ENCODE results near the gene SP1. TPM values are rescaled to one million over a fixed set of nuclear protein-coding genes. Genes with fewer than 3 reads are reported as not detected.
"Not testable (repeated sequence)": the region's sequence is repeated elsewhere in the genome, so short reads cannot be mapped to it uniquely, and the experiment has no call there.

The SP1 gene
- polyA plus RNA-seq, 12 donors = 37.9 to 66.0 (median 43.3) TPM; not detected in 1

DNA sequence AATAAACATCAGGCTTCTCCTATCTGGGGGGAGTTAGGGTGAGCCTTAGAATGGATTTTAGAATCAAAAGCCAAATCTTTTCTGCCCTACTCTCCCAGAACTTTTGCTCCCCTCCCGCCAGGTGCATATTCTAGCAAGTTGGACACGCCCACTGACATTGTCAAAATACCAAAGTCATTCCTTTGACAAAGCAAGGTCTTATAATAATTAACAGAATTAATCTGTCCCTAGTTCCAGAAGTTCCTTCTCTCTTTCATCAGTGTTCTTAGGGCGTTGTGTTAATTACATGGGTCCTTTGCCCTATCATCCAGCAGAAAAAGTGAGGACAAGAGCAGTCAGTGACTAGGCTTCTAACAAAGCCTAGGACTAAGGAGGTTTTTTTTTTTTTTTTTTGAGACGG, 64.0 kb downstream of the SP1 start:
- DNase-seq = no peak

DNA sequence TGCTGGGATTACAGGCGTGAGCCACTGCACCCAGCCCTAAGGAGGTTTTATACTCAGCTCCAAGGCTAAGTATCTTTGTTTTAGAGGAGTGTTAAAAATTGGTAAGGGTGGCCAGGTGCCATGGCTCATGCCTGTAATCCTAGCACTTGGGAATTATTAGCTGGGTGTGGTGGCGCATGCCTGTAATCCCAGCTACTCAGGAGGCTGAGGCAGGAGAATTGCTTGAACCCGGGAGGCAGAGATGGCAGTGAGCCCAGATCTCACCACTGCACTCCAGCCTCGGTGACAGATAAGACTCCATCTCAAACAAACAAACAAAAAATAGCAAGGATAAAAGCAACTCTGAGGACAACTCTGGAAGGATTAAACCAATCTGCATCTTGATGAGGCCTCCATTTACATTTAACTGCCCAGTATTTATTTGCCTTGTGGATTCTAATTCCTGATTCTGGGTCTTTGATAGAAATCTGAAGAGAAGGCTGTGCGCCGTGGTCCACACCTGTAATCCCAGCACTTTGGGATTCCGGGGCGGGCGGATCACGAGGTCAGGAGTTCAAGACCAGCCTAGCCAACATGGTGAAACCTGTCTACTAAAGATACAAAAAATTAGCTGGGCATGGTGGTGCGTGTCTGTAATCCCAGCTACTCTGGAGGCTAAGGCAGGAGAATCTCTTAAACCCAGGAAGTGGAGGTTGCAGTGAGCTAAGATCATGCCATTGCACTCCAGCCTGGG, 64.8 kb downstream of the SP1 start:
- DNase-seq = not testable (repeated sequence)

DNA sequence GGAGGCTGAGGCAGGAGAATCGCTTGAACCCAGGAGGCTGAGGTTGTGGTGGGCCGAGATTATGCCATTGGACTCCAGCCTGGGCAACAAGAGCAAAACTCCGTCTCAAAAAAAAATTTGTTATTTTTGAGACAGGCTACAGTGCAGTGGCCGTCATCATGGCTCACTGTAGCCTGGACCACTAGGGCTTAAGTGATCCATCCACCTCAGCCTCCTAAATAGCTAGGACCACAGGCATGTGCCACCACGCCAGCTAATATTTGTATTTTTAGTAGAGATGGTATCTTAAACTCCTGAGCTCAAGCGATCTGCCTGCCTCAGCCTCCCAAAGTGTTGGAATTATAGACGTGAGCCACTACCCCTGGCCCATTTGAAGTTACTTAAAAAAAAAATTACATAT, 71.0 kb downstream of the SP1 start:
- DNase-seq = no peak

- peak; percentile 98 for DNase-seq
Observed at GRCh38 chr12:53451661-53452158, 71.7 kb downstream of the SP1 start, which contains the start of gene PCBP2. Gene PCBP2, plus strand, starts transcription at chr12:53452102. Its CDS starts 2,699 bp downstream, at chr12:53454801.

GRCh38 chr12:53452159-53453077, 72.4 kb downstream of the SP1 start:
- DNase-seq = peak; percentile 88

DNA sequence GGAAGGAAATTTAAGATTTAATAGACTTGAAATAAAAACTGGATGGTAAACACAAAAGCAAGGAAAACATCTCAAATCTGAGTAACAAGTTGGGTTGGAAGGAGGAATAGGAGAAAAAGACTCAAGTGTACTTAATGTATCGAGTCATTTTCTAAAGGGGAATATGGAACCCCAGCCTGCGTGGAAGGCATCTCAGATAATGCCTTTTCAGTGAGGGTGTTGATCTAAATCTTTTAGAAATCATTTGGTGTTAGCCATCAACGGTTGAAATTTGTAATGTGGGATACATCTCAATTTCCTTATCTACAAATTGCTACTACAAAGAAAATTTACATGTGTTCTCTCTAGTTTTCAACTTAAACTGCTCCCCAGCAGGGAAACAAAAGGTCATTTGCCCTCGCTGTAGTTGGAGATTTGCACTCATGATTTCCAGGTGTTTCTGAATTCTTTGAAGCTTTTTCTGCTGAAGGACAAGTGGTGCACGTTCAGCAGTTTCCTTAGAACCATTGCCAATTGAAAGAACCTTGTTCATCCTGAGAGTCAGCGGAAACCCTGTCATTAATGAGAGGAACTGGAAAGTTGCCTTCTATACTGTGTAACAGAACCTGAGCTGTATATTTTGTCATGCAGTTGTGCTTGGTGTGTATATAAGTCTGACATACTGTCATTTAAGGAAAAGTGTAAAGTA, 74.1 kb downstream of the SP1 start:
- DNase-seq = no peak

DNA sequence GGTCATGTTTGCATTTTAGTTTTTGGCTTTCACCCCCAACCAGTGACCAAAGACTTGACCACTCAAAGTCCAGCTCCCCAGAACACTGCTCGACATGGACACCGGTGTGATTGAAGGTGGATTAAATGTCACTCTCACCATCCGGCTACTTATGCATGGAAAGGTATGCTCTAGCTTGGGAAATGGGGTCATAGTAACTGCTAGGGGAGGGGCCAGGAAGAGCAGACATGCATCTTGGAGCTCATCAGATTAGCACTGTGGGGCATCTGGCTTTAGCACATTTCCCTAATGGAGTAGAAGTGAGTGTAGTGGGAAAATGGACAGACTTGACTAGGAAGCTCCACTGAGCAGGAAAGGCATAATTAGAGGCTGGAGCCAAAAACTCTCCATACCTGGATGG, 74.7 kb downstream of the SP1 start:
- DNase-seq = no peak

DNA sequence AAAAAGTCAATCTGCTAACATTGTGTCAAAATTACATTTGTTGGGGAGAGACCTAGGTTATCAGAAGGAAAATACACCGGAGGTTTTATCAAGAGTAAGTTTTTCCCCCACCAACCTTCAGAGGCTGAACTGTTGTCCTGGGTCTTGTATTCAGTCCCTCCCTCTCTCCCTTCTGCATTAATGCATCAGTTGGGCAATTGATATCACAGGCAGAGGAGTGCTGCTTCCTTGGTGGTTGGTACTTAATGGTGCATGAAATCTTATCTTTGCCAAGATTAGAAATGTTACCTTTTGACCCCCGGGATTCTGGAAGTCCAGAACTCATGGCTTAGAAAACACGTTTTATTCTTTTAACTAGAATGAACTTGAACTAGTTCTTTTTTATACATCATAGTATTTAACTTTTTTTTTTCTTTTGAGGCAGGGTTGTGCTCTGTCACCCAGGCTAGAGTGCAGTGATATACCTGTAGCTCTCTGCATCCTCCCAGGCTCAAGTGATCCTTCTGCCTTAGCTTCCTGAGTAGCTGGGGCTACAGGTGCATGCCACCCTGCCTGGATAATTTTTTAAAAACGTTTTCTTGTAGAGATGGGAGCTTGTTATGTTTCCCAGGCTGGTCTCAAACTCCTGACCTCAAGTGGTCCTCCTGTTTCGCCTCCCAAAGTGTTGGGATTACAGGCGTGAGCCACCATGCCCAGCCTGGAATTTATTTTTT, 76.8 kb downstream of the SP1 start:
- DNase-seq = no peak

DNA sequence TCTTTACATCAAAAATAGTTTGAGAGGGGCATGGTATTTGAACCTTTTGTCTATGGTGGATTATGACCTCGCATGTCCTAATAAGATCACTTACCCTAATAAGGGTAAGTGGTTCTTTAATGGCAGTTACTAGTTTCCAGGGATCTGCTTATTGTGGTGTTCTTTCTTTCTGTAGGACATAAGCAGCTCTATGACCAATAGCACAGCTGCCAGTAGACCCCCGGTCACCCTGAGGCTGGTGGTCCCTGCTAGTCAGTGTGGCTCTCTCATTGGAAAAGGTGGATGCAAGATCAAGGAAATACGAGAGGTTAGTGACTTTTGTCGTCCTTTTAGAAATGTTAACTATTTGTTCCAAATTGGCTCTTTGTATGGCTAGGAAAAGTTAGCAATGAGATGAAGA, 79.1 kb downstream of the SP1 start:
- DNase-seq = no peak

DNA sequence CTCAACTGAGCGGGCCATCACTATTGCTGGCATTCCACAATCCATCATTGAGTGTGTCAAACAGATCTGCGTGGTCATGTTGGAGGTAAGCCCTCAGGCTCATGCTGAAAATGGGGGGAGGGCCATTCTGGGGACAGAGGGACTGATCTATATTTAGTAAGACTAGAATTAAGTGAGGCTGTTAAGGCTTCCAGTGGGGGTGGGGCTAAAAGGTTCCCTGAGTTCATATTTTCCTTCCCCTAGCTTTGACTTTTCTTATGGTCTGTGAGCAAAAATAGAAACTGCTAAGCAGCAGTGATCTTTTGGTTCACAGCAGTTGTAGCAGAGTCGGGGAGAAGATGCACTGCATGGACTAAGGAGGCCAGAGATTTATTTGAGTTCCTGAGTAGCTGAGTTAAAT, 81.1 kb downstream of the SP1 start:
- no peak for DNase-seq

DNA sequence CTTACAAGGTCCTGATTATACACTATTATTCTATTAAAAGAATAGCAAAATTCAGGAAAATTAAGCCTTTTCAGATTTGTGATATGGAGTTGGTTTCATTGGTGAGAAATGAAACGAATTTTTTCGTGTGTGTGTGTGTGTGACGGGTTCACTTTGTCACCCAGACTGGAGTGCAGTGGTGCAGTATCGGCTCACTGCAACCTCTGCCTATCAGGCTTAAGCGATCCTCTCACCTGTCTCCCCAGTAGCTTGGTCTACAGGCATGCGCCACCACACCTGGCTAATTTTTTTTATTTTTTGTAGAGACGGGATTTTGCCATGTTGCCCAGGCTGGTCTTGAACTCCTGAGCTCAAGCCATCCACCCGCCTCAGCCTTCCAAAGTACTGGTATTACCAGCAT, 81.6 kb downstream of the SP1 start:
- no peak for DNase-seq

DNA sequence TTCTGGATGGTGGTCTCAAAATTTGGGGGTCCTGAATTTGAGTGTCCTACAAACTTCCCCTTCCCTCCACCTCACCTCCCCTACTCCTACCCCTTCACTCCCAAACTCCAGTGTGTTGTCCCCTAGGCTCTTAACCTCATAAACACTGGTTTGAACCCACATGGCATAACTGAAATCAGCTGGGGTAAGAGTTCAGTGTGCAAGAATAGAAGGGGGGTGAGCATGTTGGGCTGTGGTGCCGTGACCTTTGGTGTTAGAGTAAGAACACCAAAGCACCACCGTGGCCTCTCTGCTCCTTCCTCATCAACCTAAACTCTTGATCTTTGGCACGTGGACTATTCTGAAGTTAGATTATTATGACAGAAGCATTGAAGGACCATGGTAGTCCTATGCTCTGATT, 83.0 kb downstream of the SP1 start:
- no peak for DNase-seq

- no peak for DNase-seq
Observed at GRCh38 chr12:53463802-53464560, 84.0 kb downstream of the SP1 start.

DNA sequence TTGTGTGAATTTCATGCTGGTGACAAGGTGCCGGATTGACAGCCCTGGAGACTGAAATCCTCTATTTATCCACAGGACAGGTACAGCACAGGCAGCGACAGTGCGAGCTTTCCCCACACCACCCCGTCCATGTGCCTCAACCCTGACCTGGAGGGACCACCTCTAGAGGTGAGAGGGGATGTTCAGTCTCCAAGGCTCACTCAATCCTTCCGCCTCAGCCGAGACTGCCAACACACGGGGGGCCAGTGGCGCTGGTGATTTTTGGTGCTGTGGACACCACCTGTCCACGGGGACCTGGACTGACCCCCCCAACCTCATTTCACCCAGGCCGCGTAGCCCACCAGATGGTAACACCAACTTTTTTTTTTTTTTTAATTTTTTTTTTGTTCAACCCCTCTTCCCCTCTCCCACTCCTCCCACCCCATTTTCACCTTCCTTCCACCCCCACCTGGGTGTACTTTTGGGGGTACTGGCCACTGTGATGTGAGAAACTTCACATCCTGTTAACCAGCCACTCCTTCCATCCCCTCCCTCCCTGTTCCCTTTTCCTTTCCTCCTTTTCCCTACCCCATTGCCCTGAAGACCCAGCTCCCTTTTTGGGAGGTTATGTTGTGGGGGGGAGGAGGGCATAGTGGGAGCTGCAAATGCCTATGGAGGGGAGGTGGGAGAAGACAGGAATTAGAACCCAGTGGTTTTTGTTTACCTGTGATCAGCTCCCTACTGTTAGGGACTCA, 84.9 kb downstream of the SP1 start:
- no peak for DNase-seq

GRCh38 chr12:53465679-53466078, 85.7 kb downstream of the SP1 start:
- DNase-seq = no peak

Other genes starting within 250 kb of the SP1 start
- gene ZNF740, start 199.5 kb upstream of the SP1 start, polyA plus RNA-seq (ENCODE audit: insufficient read length in 12 of 12) = 10 to 100 TPM in 11 of 12 donors, not detected in 1; 16.0 to 37.8 (median 30.9) TPM
- 10 to 100 TPM in 11 of 12 donors, not detected in 1; 12.8 to 88.6 (median 39.1) TPM for gene CSAD, start 199.3 kb upstream of the SP1 start, polyA plus RNA-seq (ENCODE audit: insufficient read length in 12 of 12)
- gene ITGB7, start 172.9 kb upstream of the SP1 start, polyA plus RNA-seq (ENCODE audit: insufficient read length in 12 of 12) = 1 to 10 TPM in 1 of 12 donors, under 1 TPM in 9, not detected in 2; 0.31 to 4.2 (median 0.84) TPM
- gene RARG, start 148.0 kb upstream of the SP1 start, polyA plus RNA-seq (ENCODE audit: insufficient read length in 12 of 12) = 10 to 100 TPM in 11 of 12 donors, not detected in 1; 17.8 to 72.7 (median 26.0) TPM
- gene ESPL1, start 111.9 kb upstream of the SP1 start, polyA plus RNA-seq (ENCODE audit: insufficient read length in 12 of 12) = 10 to 100 TPM in 1 of 12 donors, 1 to 10 TPM in 10, not detected in 1; 3.2 to 13.1 (median 6.0) TPM
- gene PFDN5, start 84.6 kb upstream of the SP1 start, polyA plus RNA-seq (ENCODE audit: insufficient read length in 12 of 12) = 100 to 1,000 TPM in 11 of 12 donors, not detected in 1; 330 to 592 (median 511) TPM
- 10 to 100 TPM in 11 of 12 donors, not detected in 1; 14.9 to 36.4 (median 32.3) TPM for gene MYG1, start 80.5 kb upstream of the SP1 start, polyA plus RNA-seq (ENCODE audit: insufficient read length in 12 of 12)
- 10 to 100 TPM in 11 of 12 donors, not detected in 1; 34.7 to 68.7 (median 52.3) TPM for gene AAAS, start 58.6 kb upstream of the SP1 start, polyA plus RNA-seq (ENCODE audit: insufficient read length in 12 of 12)
- 1 to 10 TPM in 1 of 12 donors, under 1 TPM in 5, not detected in 6; 0.05 to 1.2 (median 0.22) TPM for gene SP7, start 43.8 kb upstream of the SP1 start, polyA plus RNA-seq (ENCODE audit: insufficient read length in 12 of 12)
- gene AMHR2, start 43.7 kb downstream of the SP1 start, polyA plus RNA-seq (ENCODE audit: insufficient read length in 12 of 12) = under 1 TPM in 1 of 12 donors, not detected in 11; 0.07 TPM
- 100 to 1,000 TPM in 1 of 12 donors, 10 to 100 TPM in 10, not detected in 1; 42.5 to 197 (median 51.4) TPM for gene PRR13, start 61.6 kb downstream of the SP1 start, polyA plus RNA-seq (ENCODE audit: insufficient read length in 12 of 12)
- 100 to 1,000 TPM; 459 to 676 (median 588) TPM for gene PCBP2, start 71.9 kb downstream of the SP1 start, polyA plus RNA-seq (ENCODE audit: insufficient read length in 12 of 12)
- 10 to 100 TPM in 11 of 12 donors, not detected in 1; 10.2 to 36.0 (median 14.1) TPM for gene MAP3K12, start 119.3 kb downstream of the SP1 start, polyA plus RNA-seq (ENCODE audit: insufficient read length in 12 of 12)
- 10 to 100 TPM in 11 of 12 donors, not detected in 1; 16.6 to 27.2 (median 23.1) TPM for gene TARBP2, start 121.1 kb downstream of the SP1 start, polyA plus RNA-seq (ENCODE audit: insufficient read length in 12 of 12)
- 1 to 10 TPM in 1 of 12 donors, under 1 TPM in 5, not detected in 6; 0.40 to 2.4 (median 0.69) TPM for gene NPFF, start 127.3 kb downstream of the SP1 start, polyA plus RNA-seq (ENCODE audit: insufficient read length in 12 of 12)
- 10 to 100 TPM in 11 of 12 donors, not detected in 1; 49.0 to 69.4 (median 56.8) TPM for gene ATF7, start 246.2 kb downstream of the SP1 start, polyA plus RNA-seq (ENCODE audit: insufficient read length in 12 of 12)

Data from muscle of arm (tissue), 12 donors.